Measurements from ENCODE around the gene C1QTNF6. TPM values are rescaled to one million over a fixed set of nuclear protein-coding genes. Genes with fewer than 3 reads are reported as not detected.

C1QTNF6 gene
- total RNA-seq, 1 donor from 2014 or later = 23.2 TPM

DNA sequence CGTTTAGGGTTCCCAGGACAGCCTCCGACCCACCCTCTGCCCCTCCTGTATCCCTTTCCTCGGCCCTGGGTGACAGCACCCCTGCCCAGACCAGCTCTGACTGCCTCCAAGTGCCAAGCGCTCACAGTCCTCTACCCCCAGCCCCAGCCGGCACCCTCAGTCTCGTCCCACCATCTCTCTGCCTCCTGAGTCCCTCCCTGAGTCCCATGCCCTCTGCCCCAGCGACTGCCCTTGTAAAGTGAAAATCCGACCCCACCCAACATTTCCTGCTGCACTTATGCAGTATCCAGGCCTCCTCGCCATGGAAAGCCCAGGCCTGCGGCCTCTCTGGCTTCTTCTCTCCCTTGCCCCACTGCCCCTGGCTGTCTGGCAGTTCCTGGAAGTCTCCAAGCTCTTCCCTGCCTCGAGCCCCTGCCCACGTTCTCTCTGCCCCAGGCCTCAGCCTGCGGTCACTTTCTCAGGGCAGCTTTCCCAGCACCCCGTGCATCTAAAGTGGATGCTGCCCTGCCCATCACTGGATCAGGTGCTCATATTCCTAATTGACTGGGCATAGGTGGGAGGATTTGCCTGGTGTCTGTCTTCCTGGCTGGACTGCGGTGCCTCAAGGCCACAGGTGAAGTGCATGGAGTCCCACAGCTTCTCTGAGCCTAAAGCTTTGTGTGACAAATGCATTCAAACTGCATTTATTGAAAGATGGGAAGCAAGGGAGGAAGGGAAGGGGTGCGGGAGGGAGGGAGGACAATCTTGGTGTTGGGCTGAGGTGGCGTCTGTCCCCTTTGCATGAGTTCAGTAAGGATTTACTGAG lies 20.7 kb downstream of the C1QTNF6 start:
- H3K9me3 Mint-ChIP-seq = no peaks in the 10 kb centered on the region
- H3K4me3 Mint-ChIP-seq = no peak overlapping the region
- TF ChIP-seq, protein P1, sequence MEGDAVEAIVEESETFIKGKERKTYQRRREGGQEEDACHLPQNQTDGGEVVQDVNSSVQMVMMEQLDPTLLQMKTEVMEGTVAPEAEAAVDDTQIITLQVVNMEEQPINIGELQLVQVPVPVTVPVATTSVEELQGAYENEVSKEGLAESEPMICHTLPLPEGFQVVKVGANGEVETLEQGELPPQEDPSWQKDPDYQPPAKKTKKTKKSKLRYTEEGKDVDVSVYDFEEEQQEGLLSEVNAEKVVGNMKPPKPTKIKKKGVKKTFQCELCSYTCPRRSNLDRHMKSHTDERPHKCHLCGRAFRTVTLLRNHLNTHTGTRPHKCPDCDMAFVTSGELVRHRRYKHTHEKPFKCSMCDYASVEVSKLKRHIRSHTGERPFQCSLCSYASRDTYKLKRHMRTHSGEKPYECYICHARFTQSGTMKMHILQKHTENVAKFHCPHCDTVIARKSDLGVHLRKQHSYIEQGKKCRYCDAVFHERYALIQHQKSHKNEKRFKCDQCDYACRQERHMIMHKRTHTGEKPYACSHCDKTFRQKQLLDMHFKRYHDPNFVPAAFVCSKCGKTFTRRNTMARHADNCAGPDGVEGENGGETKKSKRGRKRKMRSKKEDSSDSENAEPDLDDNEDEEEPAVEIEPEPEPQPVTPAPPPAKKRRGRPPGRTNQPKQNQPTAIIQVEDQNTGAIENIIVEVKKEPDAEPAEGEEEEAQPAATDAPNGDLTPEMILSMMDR (conservative IDR thresholded peaks at IDR 0.05) = no peak
- H3K27me3 Mint-ChIP-seq = peaks cover 6% of the 10 kb centered on the region
- H3K4me1 Mint-ChIP-seq (ENCODE audit: unreplicated experiment) = peaks cover 19% of the 10 kb centered on the region
- no peaks in the 10 kb centered on the region for H3K36me3 Mint-ChIP-seq
- peak overlapping the region; percentile 34 for H3K27ac Mint-ChIP-seq
- no peak for DNase-seq (ENCODE audit: extremely low spot score, unreplicated experiment)

DNA sequence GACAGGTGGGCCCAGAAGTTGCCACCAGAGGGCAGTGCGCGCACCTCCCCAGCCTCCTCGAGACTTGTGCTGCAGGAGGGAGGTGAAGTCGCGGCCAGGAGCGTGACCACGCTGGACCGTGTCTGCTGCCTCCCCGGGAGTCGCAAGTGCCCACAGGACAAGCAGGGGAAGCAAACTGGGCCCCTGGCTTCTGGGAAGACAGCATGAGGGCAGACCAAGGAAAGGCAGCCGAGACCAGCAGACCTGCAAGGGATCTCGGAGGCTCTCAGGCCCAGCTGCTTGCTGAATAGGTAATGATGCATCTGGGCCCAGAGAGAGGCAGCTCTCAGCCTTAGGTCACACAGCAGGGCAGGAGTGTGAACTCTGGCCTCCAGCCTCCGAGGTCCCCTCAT lies 21.4 kb downstream of the C1QTNF6 start:
- DNase-seq (ENCODE audit: extremely low spot score, unreplicated experiment) = peak; percentile 84
- TF ChIP-seq, protein P1 (conservative IDR thresholded peaks at IDR 0.05) = peak; percentile 97
- H3K27me3 Mint-ChIP-seq = peaks cover 6% of the 10 kb centered on the region
- H3K36me3 Mint-ChIP-seq = no peaks in the 10 kb centered on the region
- no peaks in the 10 kb centered on the region for H3K9me3 Mint-ChIP-seq
- peak overlapping the region; percentile 37 for H3K4me3 Mint-ChIP-seq
- peaks cover 17% of the 10 kb centered on the region for H3K4me1 Mint-ChIP-seq (ENCODE audit: unreplicated experiment)
- H3K27ac Mint-ChIP-seq = peak overlapping the region; percentile 22

DNA sequence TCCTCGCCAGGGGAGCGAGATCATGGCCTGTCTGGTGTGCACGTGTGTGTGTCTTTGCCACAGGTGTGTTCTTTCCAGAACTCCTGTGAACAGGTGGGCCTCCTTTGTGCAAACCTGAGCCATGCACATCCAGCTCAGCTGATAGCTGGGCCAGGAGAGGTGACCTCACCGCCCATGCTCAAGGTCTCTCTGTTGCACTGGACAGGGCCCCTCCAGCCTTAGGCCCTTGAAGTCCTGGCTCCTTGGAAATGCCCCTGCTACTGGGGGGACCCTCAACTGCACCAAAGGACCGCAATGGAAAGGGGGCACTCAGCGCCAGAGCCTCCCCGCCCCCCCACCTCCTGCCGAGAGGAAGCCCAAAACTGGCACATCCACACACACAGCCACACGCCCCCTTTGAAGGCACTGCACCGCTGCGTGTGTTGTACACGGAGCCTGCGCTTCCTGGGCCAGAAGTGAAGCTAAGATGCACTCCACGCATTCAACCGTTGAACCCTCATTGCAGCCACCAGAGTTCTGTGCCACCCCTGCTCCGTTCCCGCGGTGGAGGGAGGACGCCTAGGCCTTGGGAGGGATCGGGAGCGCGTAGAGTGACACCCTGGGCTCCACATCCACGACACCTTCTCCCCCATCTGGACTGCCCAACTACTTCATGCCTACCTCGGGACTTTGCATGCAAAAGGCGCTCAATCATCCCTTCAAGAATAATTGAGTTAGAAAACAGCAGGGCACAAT lies 21.9 kb downstream of the C1QTNF6 start:
- peak overlapping the region; percentile 22 for H3K27ac Mint-ChIP-seq
- no peaks in the 10 kb centered on the region for H3K9me3 Mint-ChIP-seq
- no peak for DNase-seq (ENCODE audit: extremely low spot score, unreplicated experiment)
- H3K4me1 Mint-ChIP-seq (ENCODE audit: unreplicated experiment) = peaks cover 11% of the 10 kb centered on the region
- H3K27me3 Mint-ChIP-seq = peaks cover under 1% of the 10 kb centered on the region
- TF ChIP-seq, protein P1 (conservative IDR thresholded peaks at IDR 0.05) = no peak
- no peak overlapping the region for H3K4me3 Mint-ChIP-seq
- H3K36me3 Mint-ChIP-seq = no peaks in the 10 kb centered on the region

DNA sequence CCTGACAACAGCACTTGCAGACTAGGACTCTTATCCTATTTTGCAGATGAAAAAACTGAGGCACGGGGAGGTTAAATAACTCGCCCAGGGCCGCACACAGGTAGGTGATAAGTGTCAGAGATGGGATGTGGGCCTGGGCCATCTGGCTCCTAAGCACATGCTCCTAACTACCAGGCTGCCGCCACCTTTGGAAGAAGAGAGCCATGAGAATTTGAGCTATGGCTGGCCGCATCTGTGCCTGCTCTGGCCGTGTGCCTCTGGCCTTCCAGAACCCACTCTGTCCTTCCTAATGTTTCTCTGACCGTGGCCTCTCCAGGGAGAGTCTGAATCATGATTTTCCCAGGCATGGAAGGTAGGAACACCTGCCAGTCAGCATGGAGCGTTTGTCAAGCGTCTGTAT lies 23.0 kb downstream of the C1QTNF6 start:
- Mint-ChIP-seq H3K9me3 (no peaks in the 10 kb centered on the region), H3K4me3 (no peak overlapping the region), H3K27ac (no peak overlapping the region), H3K4me1 (ENCODE audit: unreplicated experiment) (peaks cover 11% of the 10 kb centered on the region), H3K27me3 (peaks cover 3% of the 10 kb centered on the region), H3K36me3 (no peaks in the 10 kb centered on the region)
- no peak for DNase-seq (ENCODE audit: extremely low spot score, unreplicated experiment)
- TF ChIP-seq, protein P1 (conservative IDR thresholded peaks at IDR 0.05) = no peak

DNA sequence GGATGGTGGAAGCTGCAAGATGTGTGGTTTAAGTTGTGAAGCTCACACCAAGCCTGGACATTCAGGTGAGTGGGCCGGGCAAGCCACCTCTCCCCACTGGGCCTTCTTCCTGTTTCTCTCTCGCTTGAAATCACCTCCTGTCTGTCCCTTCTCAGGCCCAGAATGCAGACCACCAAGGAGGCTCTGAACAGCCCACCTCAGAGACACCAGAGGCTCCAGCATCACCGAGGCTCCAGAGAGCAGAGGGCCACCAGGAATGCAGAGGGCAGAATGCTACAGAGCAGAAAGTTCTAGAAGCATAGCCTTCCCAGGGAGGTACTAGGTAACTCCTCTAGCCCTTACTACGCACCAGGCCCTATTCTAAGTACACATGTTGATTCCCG lies 23.6 kb downstream of the C1QTNF6 start:
- H3K27me3 Mint-ChIP-seq = peaks cover 6% of the 10 kb centered on the region
- H3K4me3 Mint-ChIP-seq = no peak overlapping the region
- no peak for DNase-seq (ENCODE audit: extremely low spot score, unreplicated experiment)
- peaks cover 11% of the 10 kb centered on the region for H3K4me1 Mint-ChIP-seq (ENCODE audit: unreplicated experiment)
- H3K9me3 Mint-ChIP-seq = no peaks in the 10 kb centered on the region
- H3K27ac Mint-ChIP-seq = no peak overlapping the region
- no peaks in the 10 kb centered on the region for H3K36me3 Mint-ChIP-seq
- TF ChIP-seq, protein P1 (conservative IDR thresholded peaks at IDR 0.05) = no peak

All from type B pancreatic cell (in vitro differentiated cells).